PFSK-1 (cell line): ENCODE data around the gene VCL.

Source experiments
- POLR2AphosphoS5 ChIP-seq: IDR thresholded peaks from 2 replicates; pipeline ENCODE4 v1.6.1; 2012; ENCODE audit warnings: low read depth, mild to moderate bottlenecking, control low read depth, low read length, moderate library complexity
- REST ChIP-seq, 2 experiments: IDR thresholded peaks; 2 replicates each; pipeline versions ENCODE4 v1.6.1 to v1.8.0; 2011 to 2012; ENCODE audit warnings: low read depth in 2 of 2, low read length in 2 of 2, control low read depth in 1 of 2, inconsistent platforms in 1 of 2, mild to moderate bottlenecking in 1 of 2, moderate library complexity in 1 of 2; ENCODE audit not compliant: insufficient read depth in 1 of 2
- SIN3A ChIP-seq: IDR thresholded peaks from 2 replicates; pipeline ENCODE4 v1.6.1; 2012; ENCODE audit warnings: mild to moderate bottlenecking, low read length, moderate library complexity, borderline replicate concordance; ENCODE audit not compliant: insufficient read depth
- TAF1 ChIP-seq: IDR thresholded peaks from 2 replicates; pipeline ENCODE4 v1.6.1; 2012; ENCODE audit warnings: low read length, control low read depth, borderline replicate concordance; ENCODE audit not compliant: insufficient read depth

- TF ChIP-seq TAF1, result no peak
- no peak for TF ChIP-seq REST (IDR thresholded peaks at IDR 0.05; ENCODE audit: insufficient read depth in 1 of 2, low read depth in 2 of 2, low read length in 2 of 2)
- no peak for TF ChIP-seq POLR2AphosphoS5
- TF ChIP-seq SIN3A, result no peak
Measured at GRCh38 chr10:73953665-73954064, 44.3 kb upstream of the VCL start.
